Astrocyte (in vitro differentiated cells and primary cell): ENCODE results near the gene PKNOX1. TPM values are rescaled to one million over a fixed set of nuclear protein-coding genes. Genes with fewer than 3 reads are reported as not detected.
"Not testable (repeated sequence)": the region's sequence is repeated elsewhere in the genome, so short reads cannot be mapped to it uniquely, and the experiment has no call there.

Experiments
- DNase-seq: peaks from one replicate; pipeline ENCODE4 v3.0.0-alpha.2; 2010; ENCODE audit warnings: low read depth
- FAIRE-seq: peaks from 2 replicates; lab custom pipeline; 2011; peaks lifted over from hg19 to GRCh38; lab: Jason Lieb, UNC
- H2AFZ ChIP-seq: 2 replicates; pipeline ENCODE4 v1.6.0; 2012; ENCODE audit warnings: low read depth, low read length, inconsistent platforms
- H3K27ac ChIP-seq: 2 replicates; pipeline ENCODE4 v1.5.1; 2011; ENCODE audit warnings: low read depth, low read length, inconsistent platforms
- H3K27me3 ChIP-seq: 2 replicates; pipeline ENCODE4 v1.6.0; 2011; ENCODE audit warnings: low read length, inconsistent platforms; ENCODE audit not compliant: insufficient read depth
- H3K36me3 ChIP-seq: 2 replicates; pipeline ENCODE4 v1.5.1; 2011; ENCODE audit warnings: low read length, inconsistent platforms; ENCODE audit not compliant: insufficient read depth
- H3K4me1 ChIP-seq: 2 replicates; pipeline ENCODE4 v1.5.1; 2011; ENCODE audit warnings: low read length, inconsistent platforms; ENCODE audit not compliant: insufficient read depth
- H3K4me2 ChIP-seq: 2 replicates; pipeline ENCODE4 v1.6.0; 2012; ENCODE audit warnings: low read length, inconsistent platforms
- H3K4me3 ChIP-seq: 2 replicates; pipeline ENCODE4 v1.5.1; 2011; ENCODE audit warnings: low read depth, mild to moderate bottlenecking, low read length, inconsistent platforms; ENCODE audit not compliant: insufficient read depth
- H3K79me2 ChIP-seq: 2 replicates; pipeline ENCODE4 v1.6.0; 2012; ENCODE audit warnings: mild to moderate bottlenecking, low read length, inconsistent platforms; ENCODE audit not compliant: insufficient read depth
- H3K9ac ChIP-seq: 2 replicates; pipeline ENCODE4 v1.6.0; 2012; ENCODE audit warnings: mild to moderate bottlenecking, low read length, inconsistent platforms
- H3K9me3 ChIP-seq: 2 replicates; pipeline ENCODE4 v1.5.1; 2012; ENCODE audit warnings: low read depth, mild to moderate bottlenecking, low read length, inconsistent platforms; ENCODE audit not compliant: insufficient read depth
- H4K20me1 ChIP-seq: 2 replicates; pipeline ENCODE4 v1.6.0; 2012; ENCODE audit warnings: low read length, inconsistent platforms; ENCODE audit not compliant: insufficient read depth
- H3K27ac Mint-ChIP-seq: one replicate; pipeline ENCODE4 v1.8.0; 2021; ENCODE audit warnings: mild to moderate bottlenecking, mixed read lengths; ENCODE audit not compliant: unreplicated experiment
- H3K27me3 Mint-ChIP-seq: one replicate; pipeline ENCODE4 v1.8.0; 2021; ENCODE audit warnings: low read depth, mixed read lengths; ENCODE audit not compliant: unreplicated experiment
- H3K36me3 Mint-ChIP-seq: one replicate; pipeline ENCODE4 v1.8.0; 2021; ENCODE audit warnings: low read depth, mixed read lengths; ENCODE audit not compliant: unreplicated experiment
- H3K4me1 Mint-ChIP-seq: one replicate; pipeline ENCODE4 v1.8.0; 2021; ENCODE audit warnings: low read depth, mixed read lengths; ENCODE audit not compliant: unreplicated experiment
- H3K4me3 Mint-ChIP-seq: one replicate; pipeline ENCODE4 v1.8.0; 2021; ENCODE audit warnings: mild to moderate bottlenecking, moderate library complexity, mixed read lengths; ENCODE audit not compliant: unreplicated experiment
- H3K9me3 Mint-ChIP-seq: one replicate; pipeline ENCODE4 v1.8.0; 2021; ENCODE audit warnings: mild to moderate bottlenecking, mixed read lengths; ENCODE audit not compliant: unreplicated experiment
- total RNA-seq: library from RNA; stranded (reverse); gene quantifications from 2 replicates; pipeline ENCODE4 v1.2.1, GENCODE V29; 2021

PKNOX1 gene
- total RNA-seq, 1 donor from 2014 or later: 11.2 TPM

- H3K79me2 ChIP-seq, H3K4me1 ChIP-seq, H3K36me3 ChIP-seq, H2AFZ ChIP-seq, H3K27me3 Mint-ChIP-seq, H3K27me3 ChIP-seq, H3K4me3 Mint-ChIP-seq, H3K4me2 ChIP-seq, H3K4me3 ChIP-seq, H3K9ac ChIP-seq, H3K9me3 ChIP-seq, DNase-seq, H3K27ac ChIP-seq, H4K20me1 ChIP-seq, H3K4me1 Mint-ChIP-seq, H3K9me3 Mint-ChIP-seq, H3K36me3 Mint-ChIP-seq, FAIRE-seq, H3K27ac Mint-ChIP-seq: not testable (repeated sequence)
Observed at GRCh38 chr21:43072742-43073141, 98.4 kb downstream of the PKNOX1 start.

- not testable (repeated sequence) for H3K4me3 Mint-ChIP-seq, H4K20me1 ChIP-seq, H3K79me2 ChIP-seq, H3K27me3 ChIP-seq, H3K9ac ChIP-seq, H3K27ac Mint-ChIP-seq, H3K36me3 Mint-ChIP-seq, FAIRE-seq, H3K4me3 ChIP-seq, H3K9me3 ChIP-seq, H3K4me1 Mint-ChIP-seq, H2AFZ ChIP-seq, H3K27ac ChIP-seq, H3K4me2 ChIP-seq, H3K36me3 ChIP-seq, H3K9me3 Mint-ChIP-seq, H3K27me3 Mint-ChIP-seq, DNase-seq, H3K4me1 ChIP-seq
Observed at GRCh38 chr21:43074401-43075169, 100.2 kb downstream of the PKNOX1 start.

GRCh38 chr21:43075170-43076022, 101.0 kb downstream of the PKNOX1 start, which contains the start of gene CBS:
CBS (minus strand) TSS chr21:43075835; CDS start chr21:43072193, 3,642 bp downstream.
- H4K20me1 ChIP-seq, H2AFZ ChIP-seq, H3K27ac ChIP-seq, H3K4me3 ChIP-seq, H3K27me3 ChIP-seq, H3K9ac ChIP-seq, H3K9me3 ChIP-seq, DNase-seq, H3K4me1 Mint-ChIP-seq, H3K4me3 Mint-ChIP-seq, H3K9me3 Mint-ChIP-seq, H3K36me3 Mint-ChIP-seq, H3K79me2 ChIP-seq, H3K4me2 ChIP-seq, FAIRE-seq, H3K4me1 ChIP-seq, H3K36me3 ChIP-seq, H3K27ac Mint-ChIP-seq, H3K27me3 Mint-ChIP-seq: not testable (repeated sequence)

DNA sequence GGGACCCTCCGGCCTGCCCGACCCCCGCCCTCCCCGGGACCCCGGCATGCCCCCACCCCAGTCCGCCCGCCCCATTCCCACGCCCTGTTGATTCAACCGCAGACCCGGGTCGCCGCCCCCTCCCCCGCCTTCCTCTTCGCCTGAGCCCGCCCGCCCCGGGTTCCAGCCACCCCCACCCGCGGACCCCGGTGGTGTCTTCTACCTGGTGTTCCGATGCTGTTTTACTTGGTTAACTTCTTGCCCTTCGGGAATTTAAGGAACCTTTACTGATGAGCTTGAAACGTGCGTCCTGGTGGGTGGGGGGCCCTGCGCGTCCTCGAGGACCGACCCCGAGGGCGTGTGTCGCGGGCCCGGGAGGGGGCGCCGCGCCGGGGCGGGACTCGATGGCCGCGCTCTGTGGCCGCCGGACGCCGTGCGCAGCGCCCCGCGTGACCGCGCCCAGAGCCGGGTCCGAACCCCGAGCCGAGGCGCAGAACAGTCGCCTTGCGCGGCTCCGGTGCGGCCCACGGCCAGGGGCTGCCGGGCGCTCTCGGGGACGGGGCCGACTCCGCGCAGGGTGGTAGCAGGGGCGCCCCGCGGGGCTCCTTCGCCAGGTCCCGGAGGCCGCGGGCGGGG, 101.8 kb downstream of the PKNOX1 start:
- not testable (repeated sequence) for H3K27ac Mint-ChIP-seq, DNase-seq, H3K9me3 ChIP-seq, H3K36me3 ChIP-seq, H3K79me2 ChIP-seq, H3K4me1 Mint-ChIP-seq, H3K27me3 ChIP-seq, H2AFZ ChIP-seq, H3K9me3 Mint-ChIP-seq, H3K27ac ChIP-seq, H3K4me3 Mint-ChIP-seq, H3K36me3 Mint-ChIP-seq, H3K4me1 ChIP-seq, H3K9ac ChIP-seq, H3K27me3 Mint-ChIP-seq, H3K4me3 ChIP-seq, H4K20me1 ChIP-seq, H3K4me2 ChIP-seq, FAIRE-seq

DNA sequence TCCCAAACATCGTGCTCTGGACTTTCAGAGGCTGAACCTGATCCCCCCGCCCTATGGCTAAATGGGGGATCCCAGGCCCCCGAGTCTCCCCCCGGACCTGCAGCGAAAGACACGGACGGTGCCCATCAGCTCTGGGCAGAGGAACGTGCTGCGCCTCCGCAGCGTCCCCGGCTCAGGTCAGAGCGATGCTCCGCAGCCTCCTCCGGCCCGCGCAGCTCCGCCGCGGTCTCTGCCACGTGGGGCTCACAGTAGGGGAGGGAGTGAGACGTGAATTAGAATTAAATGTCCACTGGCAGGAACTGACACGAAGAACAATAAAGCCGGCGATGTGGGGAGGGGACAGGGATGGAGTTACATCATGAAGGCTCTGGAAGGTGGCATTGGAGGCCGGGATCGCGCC, 102.3 kb downstream of the PKNOX1 start:
- DNase-seq, H3K4me3 Mint-ChIP-seq, H3K36me3 Mint-ChIP-seq, H3K4me3 ChIP-seq, H3K36me3 ChIP-seq, H3K27ac Mint-ChIP-seq, H3K27me3 ChIP-seq, H3K4me1 ChIP-seq, H4K20me1 ChIP-seq, H3K27ac ChIP-seq, H3K4me1 Mint-ChIP-seq, FAIRE-seq, H3K9me3 ChIP-seq, H3K27me3 Mint-ChIP-seq, H3K79me2 ChIP-seq, H3K9me3 Mint-ChIP-seq, H3K9ac ChIP-seq, H2AFZ ChIP-seq, H3K4me2 ChIP-seq: not testable (repeated sequence)
